Astrocyte (in vitro differentiated cells and primary cell): ENCODE data around the gene HPSE2.

Experiments used
- CTCF ChIP-seq: IDR thresholded peaks from 2 replicates; pipeline ENCODE4 v1.5.1; 2011; ENCODE audit warnings: low read depth, mild to moderate bottlenecking, inconsistent platforms, low read length, moderate library complexity; ENCODE audit not compliant: insufficient read depth
- EZH2 ChIP-seq: IDR thresholded peaks from 2 replicates; pipeline ENCODE4 v1.6.1; 2012; ENCODE audit warnings: mild to moderate bottlenecking, low read length, inconsistent platforms; ENCODE audit not compliant: insufficient read depth

GRCh38 chr10:98696516-98696915 lies 539.1 kb downstream of the HPSE2 start:
- TF ChIP-seq CTCF (no peak), EZH2 (no peak)
